ENCODE data around the gene XYLT2. TPM values are rescaled to one million over a fixed set of nuclear protein-coding genes. Genes with fewer than 3 reads are reported as not detected.

XYLT2 gene
- total and polyA plus RNA-seq, 2 donors (not counting 3 experiments of a cell fraction or from before 2014, with no cell fraction given): 19.1 to 26.6 TPM

- intact Hi-C loops (cut with micrococcal nuclease): no loop called here
- H3K9me3 ChIP-seq (replicated peaks; ENCODE audit: control insufficient read depth, insufficient read depth, low read length): no peaks in the 10 kb centered on the region
- peaks cover 10 to 15% of the 10 kb centered on the region in 2 experiments for H3K27me3 ChIP-seq (ENCODE audit: control insufficient read depth in 2 of 2, insufficient read depth in 2 of 2, low read length in 2 of 2)
- TF ChIP-seq, protein P1, sequence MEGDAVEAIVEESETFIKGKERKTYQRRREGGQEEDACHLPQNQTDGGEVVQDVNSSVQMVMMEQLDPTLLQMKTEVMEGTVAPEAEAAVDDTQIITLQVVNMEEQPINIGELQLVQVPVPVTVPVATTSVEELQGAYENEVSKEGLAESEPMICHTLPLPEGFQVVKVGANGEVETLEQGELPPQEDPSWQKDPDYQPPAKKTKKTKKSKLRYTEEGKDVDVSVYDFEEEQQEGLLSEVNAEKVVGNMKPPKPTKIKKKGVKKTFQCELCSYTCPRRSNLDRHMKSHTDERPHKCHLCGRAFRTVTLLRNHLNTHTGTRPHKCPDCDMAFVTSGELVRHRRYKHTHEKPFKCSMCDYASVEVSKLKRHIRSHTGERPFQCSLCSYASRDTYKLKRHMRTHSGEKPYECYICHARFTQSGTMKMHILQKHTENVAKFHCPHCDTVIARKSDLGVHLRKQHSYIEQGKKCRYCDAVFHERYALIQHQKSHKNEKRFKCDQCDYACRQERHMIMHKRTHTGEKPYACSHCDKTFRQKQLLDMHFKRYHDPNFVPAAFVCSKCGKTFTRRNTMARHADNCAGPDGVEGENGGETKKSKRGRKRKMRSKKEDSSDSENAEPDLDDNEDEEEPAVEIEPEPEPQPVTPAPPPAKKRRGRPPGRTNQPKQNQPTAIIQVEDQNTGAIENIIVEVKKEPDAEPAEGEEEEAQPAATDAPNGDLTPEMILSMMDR (IDR thresholded peaks at IDR 0.05; ENCODE audit: extremely low read depth in 1 of 2, insufficient read depth in 1 of 2, low read depth in 1 of 2, low read length in 2 of 2): no peak
- TF ChIP-seq POLR2AphosphoS5 (IDR thresholded peaks at IDR 0.05; ENCODE audit: insufficient read depth, low read depth, low read length): no peak
- no peak for TF ChIP-seq GATA2 (IDR thresholded peaks at IDR 0.05; ENCODE audit: insufficient read depth, insufficient read length, low read depth, low read length)
- TF ChIP-seq JUN (IDR thresholded peaks at IDR 0.05; ENCODE audit: borderline replicate concordance, insufficient read depth, insufficient read length, low read depth): no peak
- no peak for TF ChIP-seq EZH2 (IDR thresholded peaks at IDR 0.05; ENCODE audit: borderline replicate concordance, low read depth, low read length, severe bottlenecking)
- no peak for TF ChIP-seq MYC (IDR thresholded peaks at IDR 0.05; ENCODE audit: low read depth, low read length)
- TF ChIP-seq, protein P2, sequence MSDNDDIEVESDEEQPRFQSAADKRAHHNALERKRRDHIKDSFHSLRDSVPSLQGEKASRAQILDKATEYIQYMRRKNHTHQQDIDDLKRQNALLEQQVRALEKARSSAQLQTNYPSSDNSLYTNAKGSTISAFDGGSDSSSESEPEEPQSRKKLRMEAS (IDR thresholded peaks at IDR 0.05; ENCODE audit: insufficient read depth, insufficient read length): no peak
- TF ChIP-seq FOS (IDR thresholded peaks at IDR 0.05; ENCODE audit: borderline replicate concordance, insufficient read depth, low read length): no peak
- TF ChIP-seq POLR2A (IDR thresholded peaks at IDR 0.05; ENCODE audit: low read depth, low read length): no peak
- no peak overlapping the region for H3K9ac ChIP-seq (replicated peaks; ENCODE audit: extremely low read depth, insufficient read depth, low read length)
- dilution Hi-C loops (cut with MboI; ENCODE audit: extremely low pct_ligation_motif_present, low sequenced_read_pairs): no loop called here
- H3K4me2 ChIP-seq (ENCODE audit: insufficient read depth, low read length): no peak overlapping the region
- H3K4me1 ChIP-seq (ENCODE audit: control insufficient read depth, extremely low read depth, insufficient read depth, low read length): no peaks in the 10 kb centered on the region
- no peaks in the 10 kb centered on the region for H3K36me3 ChIP-seq (ENCODE audit: control insufficient read depth in 2 of 2, extremely low read depth in 1 of 2, insufficient read depth in 2 of 2, low read length in 2 of 2)
- H3K4me3 ChIP-seq (replicated peaks in 1 of 3; ENCODE audit: insufficient read depth in 1 of 3, low read depth in 1 of 3, low read length in 3 of 3): no peak overlapping the region
- DNase-seq (ENCODE audit: low read depth, low spot score) (no peak), FAIRE-seq (no peak)
- no peak overlapping the region for H2AFZ ChIP-seq (ENCODE audit: low read depth, low read length)
- ChIA-PET POLR2A (no interaction called here), CTCF (interaction anchor here (1.0 to 2.0 kb wide), 4 partner anchors 10 to 135 kb away, joined by 3 to 9 read pairs (median 4); no protein-coding TSS in a partner anchor)
- no peaks in the 10 kb centered on the region for H3K9me1 ChIP-seq (replicated peaks; ENCODE audit: control insufficient read depth, extremely low read depth, insufficient read depth, low read length)
- no peaks in the 10 kb centered on the region for H3K79me2 ChIP-seq (ENCODE audit: control insufficient read depth, insufficient read depth, low read length)
- no TSS peak for BruUV-seq (replicated peaks)
- no peak overlapping the region for H3K27ac ChIP-seq (ENCODE audit: insufficient read depth, low read depth, low read length)
- no peaks in the 10 kb centered on the region for H4K20me1 ChIP-seq (replicated peaks; ENCODE audit: control insufficient read depth, extremely low read depth, insufficient read depth, low read length)
Observed at GRCh38 chr17:50304781-50305404, 41.0 kb upstream of the XYLT2 start.
